ENCODE data around the gene IGLL1. TPM values are rescaled to one million over a fixed set of nuclear protein-coding genes. Genes with fewer than 3 reads are reported as not detected.
A peak's percentile ranks its signal among the peaks of the same experiment; 100 is the strongest.
"Not testable (repeated sequence)": the region's sequence is repeated elsewhere in the genome, so short reads cannot be mapped to it uniquely, and the experiment has no call there.

IGLL1 gene
- total RNA-seq, 5 donors from 2014 or later (not counting 1 experiment from before 2014, with no cell fraction given) = 0.30 to 0.64 TPM; not detected in 3

- Mint-ChIP-seq H3K4me3 (peak overlapping the region; percentile 78 to 84 (median 81)), H3K27ac (peak overlapping the region in 1 of 2 donors; percentile 59), H3K27me3 (peaks cover 29 to 34% of the 10 kb centered on the region in 2 donors), H3K9me3 (no peaks in the 10 kb centered on the region), H3K36me3 (peaks cover 3% of the 10 kb centered on the region), H3K4me1 (peaks cover 7 to 9% (median 7%) of the 10 kb centered on the region in 3 donors)
- peaks cover 0 to 62% of the 10 kb centered on the region in 2 experiments for H3K27me3 ChIP-seq (replicated peaks in 1 of 2; ENCODE audit: control insufficient read depth in 2 of 2, extremely low read depth in 1 of 2, insufficient read depth in 2 of 2, low read length in 1 of 2)
- H3K27ac ChIP-seq (ENCODE audit: low read length) = no peak overlapping the region
- ChIA-PET POLR2A (no interaction called here), CTCF (no interaction called here)
- peak overlapping the region; percentile 34 to 71 for H3K4me3 ChIP-seq (ENCODE audit: control insufficient read depth in 1 of 2, extremely low read depth in 1 of 2, low read length in 1 of 2)
- 2% methylated on average over 44 of the region's 73 CpGs for WGBS (ENCODE audit: insufficient coverage)
- peak in 1 of 35 experiments; percentile 12 for DNase-seq
- H3K4me1 ChIP-seq (ENCODE audit: control insufficient read depth in 1 of 2, extremely low read depth in 1 of 2, insufficient read depth in 2 of 2, low read length in 2 of 2) = peaks cover 0 to 10% of the 10 kb centered on the region in 2 experiments
- ATAC-seq (replicated peaks in 1 of 4) = peak in 3 of 4 experiments; percentile 32 to 45 (median 36)
- H3K9me3 ChIP-seq = no peaks in the 10 kb centered on the region
- no peaks in the 10 kb centered on the region for H3K36me3 ChIP-seq (ENCODE audit: control insufficient read depth in 2 of 2, extremely low read depth in 1 of 2, insufficient read depth in 1 of 2, low read length in 1 of 2)
Observed at GRCh38 chr22:23565915-23566704, 14.0 kb downstream of the IGLL1 start.

DNA sequence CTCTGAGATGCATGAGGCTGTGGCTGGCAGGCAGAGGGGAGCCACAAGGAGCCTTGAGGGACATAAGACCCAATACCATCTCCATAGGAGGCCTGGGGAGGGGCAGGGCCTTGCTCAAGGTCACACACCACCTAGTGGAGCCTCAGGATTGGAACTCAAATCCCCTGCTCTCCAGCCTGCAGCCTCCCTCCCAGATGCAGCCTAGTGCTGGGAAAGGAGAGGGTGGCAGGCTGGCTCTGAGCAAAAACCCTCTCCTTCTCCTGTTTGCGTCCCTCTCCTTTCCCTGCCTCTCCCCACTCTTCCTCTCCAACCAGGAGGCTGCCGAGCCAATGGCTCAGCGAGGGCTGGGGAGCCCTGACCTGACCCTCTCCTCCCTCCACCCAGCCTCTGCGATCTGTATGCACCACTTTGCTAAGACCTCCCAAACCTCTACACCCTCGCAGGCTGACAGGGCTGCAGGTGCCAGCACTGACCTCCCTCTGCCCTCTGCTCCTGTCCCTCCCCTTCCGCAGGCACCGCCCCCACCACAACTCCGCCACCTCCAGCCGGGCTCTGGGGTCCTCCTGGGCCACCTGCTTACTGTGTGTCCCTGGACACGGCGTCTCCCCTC is 14.7 kb downstream of the IGLL1 start:
- Histone ChIP-seq H3K27ac (ENCODE audit: low read length) (no peak overlapping the region), H3K27me3 (replicated peaks in 1 of 2; ENCODE audit: control insufficient read depth in 2 of 2, extremely low read depth in 1 of 2, insufficient read depth in 2 of 2, low read length in 1 of 2) (peaks cover 0 to 59% of the 10 kb centered on the region in 2 experiments), H3K9me3 (no peaks in the 10 kb centered on the region), H3K4me3 (ENCODE audit: control insufficient read depth in 1 of 2, extremely low read depth in 1 of 2, low read length in 1 of 2) (peak overlapping the region; percentile 34 to 71), H3K4me1 (ENCODE audit: control insufficient read depth in 1 of 2, extremely low read depth in 1 of 2, insufficient read depth in 2 of 2, low read length in 2 of 2) (peaks cover 0 to 10% of the 10 kb centered on the region in 2 experiments), H3K36me3 (ENCODE audit: control insufficient read depth in 2 of 2, extremely low read depth in 1 of 2, insufficient read depth in 1 of 2, low read length in 1 of 2) (no peaks in the 10 kb centered on the region)
- 18% methylated on average over 10 of the region's 11 CpGs for WGBS (ENCODE audit: insufficient coverage)
- ChIA-PET POLR2A (interaction anchor here in 1 of 2 donors (0.7 kb wide), 1 partner anchor 484 kb away, joined by 7 read pairs; no protein-coding TSS in a partner anchor), CTCF (interaction anchor here in 1 of 2 donors (0.6 kb wide), 1 partner anchor 252 kb away, joined by 4 read pairs; no protein-coding TSS in a partner anchor)
- ATAC-seq (replicated peaks in 1 of 4) (peak; percentile 30 to 55 (median 44)), DNase-seq (peak in 3 of 35 experiments; percentile 0 to 17 (median 14))
- peaks cover 7 to 9% (median 7%) of the 10 kb centered on the region in 3 donors for H3K4me1 Mint-ChIP-seq
- peak overlapping the region; percentile 78 to 84 (median 81) for H3K4me3 Mint-ChIP-seq
- H3K27me3 Mint-ChIP-seq = peaks cover 29 to 34% of the 10 kb centered on the region in 2 donors
- peak overlapping the region in 1 of 2 donors; percentile 59 for H3K27ac Mint-ChIP-seq
- H3K36me3 Mint-ChIP-seq = peaks cover 3% of the 10 kb centered on the region
- H3K9me3 Mint-ChIP-seq = no peaks in the 10 kb centered on the region

- ChIA-PET POLR2A (no interaction called here), CTCF (no interaction called here)
- Histone ChIP-seq H3K36me3 (ENCODE audit: control insufficient read depth in 2 of 2, extremely low read depth in 1 of 2, insufficient read depth in 1 of 2, low read length in 1 of 2) (no peaks in the 10 kb centered on the region), H3K27me3 (replicated peaks in 1 of 2; ENCODE audit: control insufficient read depth in 2 of 2, extremely low read depth in 1 of 2, insufficient read depth in 2 of 2, low read length in 1 of 2) (peaks cover 0 to 58% of the 10 kb centered on the region in 2 experiments), H3K9me3 (no peaks in the 10 kb centered on the region), H3K27ac (ENCODE audit: low read length) (no peak overlapping the region), H3K4me1 (ENCODE audit: control insufficient read depth in 1 of 2, extremely low read depth in 1 of 2, insufficient read depth in 2 of 2, low read length in 2 of 2) (peaks cover 0 to 10% of the 10 kb centered on the region in 2 experiments), H3K4me3 (ENCODE audit: control insufficient read depth in 1 of 2, extremely low read depth in 1 of 2, low read length in 1 of 2) (no peak overlapping the region)
- no peaks in the 10 kb centered on the region for H3K9me3 Mint-ChIP-seq
- ATAC-seq (replicated peaks in 1 of 4) = no peak
- WGBS (ENCODE audit: insufficient coverage) = 79% methylated on average over 6 of the region's 7 CpGs
- H3K4me1 Mint-ChIP-seq = peaks cover 7 to 9% (median 7%) of the 10 kb centered on the region in 3 donors
- DNase-seq = peak in 1 of 35 experiments; percentile 11
- H3K4me3 Mint-ChIP-seq = no peak overlapping the region
- peaks cover 3% of the 10 kb centered on the region for H3K36me3 Mint-ChIP-seq
- peaks cover 29 to 34% of the 10 kb centered on the region in 2 donors for H3K27me3 Mint-ChIP-seq
- H3K27ac Mint-ChIP-seq = peak overlapping the region in 1 of 2 donors; percentile 73
Observed at GRCh38 chr22:23564276-23564675, 15.8 kb downstream of the IGLL1 start.

DNA sequence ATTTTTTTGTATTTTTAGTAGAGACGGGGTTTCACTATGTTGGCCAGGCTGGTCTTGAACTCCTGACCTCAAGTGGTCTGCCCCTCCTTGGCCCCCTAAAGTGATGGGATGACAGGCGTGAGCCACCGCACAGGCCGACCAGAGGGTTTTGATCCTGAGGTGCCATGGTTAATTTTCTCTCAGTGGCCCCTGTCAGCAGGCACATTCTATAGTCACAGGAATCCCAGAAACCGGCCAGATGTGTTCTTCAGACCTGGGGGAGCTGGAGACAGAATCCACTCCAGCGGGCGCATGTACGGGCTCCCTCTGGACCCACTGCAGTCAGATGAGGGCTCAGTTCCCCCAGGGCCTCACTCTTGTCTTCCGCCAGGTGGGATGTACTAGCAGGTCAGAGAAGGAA is 17.0 kb downstream of the IGLL1 start:
- ChIA-PET CTCF (no interaction called here), POLR2A (no interaction called here)
- no peak for ATAC-seq (replicated peaks in 1 of 4)
- Mint-ChIP-seq H3K27ac (no peak overlapping the region), H3K27me3 (peaks cover 29 to 35% of the 10 kb centered on the region in 2 donors), H3K4me3 (no peak overlapping the region), H3K4me1 (peaks cover 7 to 9% (median 7%) of the 10 kb centered on the region in 3 donors), H3K9me3 (no peaks in the 10 kb centered on the region), H3K36me3 (peaks cover 3% of the 10 kb centered on the region)
- no peak overlapping the region for H3K4me3 ChIP-seq (ENCODE audit: control insufficient read depth in 1 of 2, extremely low read depth in 1 of 2, low read length in 1 of 2)
- peaks cover 0 to 53% of the 10 kb centered on the region in 2 experiments for H3K27me3 ChIP-seq (replicated peaks in 1 of 2; ENCODE audit: control insufficient read depth in 2 of 2, extremely low read depth in 1 of 2, insufficient read depth in 2 of 2, low read length in 1 of 2)
- H3K9me3 ChIP-seq = no peaks in the 10 kb centered on the region
- WGBS (ENCODE audit: insufficient coverage) = 90% methylated on average over 6 of the region's 9 CpGs
- DNase-seq = peak in 1 of 35 experiments; percentile 0
- no peaks in the 10 kb centered on the region for H3K36me3 ChIP-seq (ENCODE audit: control insufficient read depth in 2 of 2, extremely low read depth in 1 of 2, insufficient read depth in 1 of 2, low read length in 1 of 2)
- peaks cover 0 to 10% of the 10 kb centered on the region in 2 experiments for H3K4me1 ChIP-seq (ENCODE audit: control insufficient read depth in 1 of 2, extremely low read depth in 1 of 2, insufficient read depth in 2 of 2, low read length in 2 of 2)
- H3K27ac ChIP-seq (ENCODE audit: low read length) = no peak overlapping the region

- WGBS (ENCODE audit: insufficient coverage) = 80% methylated on average over 1 of the region's 4 CpGs
- Histone ChIP-seq H3K27me3 (replicated peaks in 1 of 2; ENCODE audit: control insufficient read depth in 2 of 2, extremely low read depth in 1 of 2, insufficient read depth in 2 of 2, low read length in 1 of 2) (peaks cover 0 to 45% of the 10 kb centered on the region in 2 experiments), H3K27ac (ENCODE audit: low read length) (no peak overlapping the region), H3K4me3 (ENCODE audit: control insufficient read depth in 1 of 2, extremely low read depth in 1 of 2, low read length in 1 of 2) (no peak overlapping the region), H3K9me3 (no peaks in the 10 kb centered on the region), H3K36me3 (ENCODE audit: control insufficient read depth in 2 of 2, extremely low read depth in 1 of 2, insufficient read depth in 1 of 2, low read length in 1 of 2) (no peaks in the 10 kb centered on the region), H3K4me1 (ENCODE audit: control insufficient read depth in 1 of 2, extremely low read depth in 1 of 2, insufficient read depth in 2 of 2, low read length in 2 of 2) (peaks cover 0 to 10% of the 10 kb centered on the region in 2 experiments)
- DNase-seq (no peak), ATAC-seq (replicated peaks in 1 of 4) (no peak)
- peaks cover 7 to 9% (median 7%) of the 10 kb centered on the region in 3 donors for H3K4me1 Mint-ChIP-seq
- H3K27me3 Mint-ChIP-seq = peaks cover 23 to 29% of the 10 kb centered on the region in 2 donors
- no peak overlapping the region for H3K4me3 Mint-ChIP-seq
- POLR2A ChIA-PET = no interaction called here
- peaks cover 3% of the 10 kb centered on the region for H3K36me3 Mint-ChIP-seq
- H3K9me3 Mint-ChIP-seq = no peaks in the 10 kb centered on the region
- CTCF ChIA-PET = interaction anchor here in 1 of 2 donors (0.6 to 0.7 kb wide), 2 partner anchors 83 to 289 kb away, joined by 3 to 5 read pairs; no protein-coding TSS in a partner anchor
- H3K27ac Mint-ChIP-seq = no peak overlapping the region
Observed at GRCh38 chr22:23562186-23562585, 17.9 kb downstream of the IGLL1 start.

DNA sequence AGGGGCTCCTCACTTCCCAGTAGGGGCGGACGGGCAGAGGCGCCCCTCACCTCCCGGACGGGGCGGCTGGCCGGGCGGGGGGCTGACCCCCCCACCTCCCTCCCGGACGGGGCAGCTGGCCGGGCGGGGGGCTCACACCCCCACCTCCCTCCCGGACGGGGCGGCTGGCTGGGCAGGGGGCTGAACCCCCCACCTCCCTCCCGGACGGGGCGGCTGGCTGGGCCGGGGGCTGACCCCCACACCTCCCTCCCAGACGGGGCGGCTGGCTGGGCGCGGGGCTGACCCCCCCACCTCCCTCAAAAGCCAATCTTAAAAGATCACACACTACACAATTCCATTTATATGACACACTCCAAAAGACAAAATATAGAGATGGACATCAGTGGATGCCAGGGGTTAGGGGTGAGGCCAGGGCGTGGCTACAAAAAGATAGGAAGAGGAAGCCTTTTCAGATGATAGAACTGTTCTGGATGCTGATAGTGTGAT is 19.0 kb downstream of the IGLL1 start:
- H3K36me3 ChIP-seq (ENCODE audit: control insufficient read depth in 2 of 2, extremely low read depth in 1 of 2, insufficient read depth in 1 of 2, low read length in 1 of 2); H3K27ac Mint-ChIP-seq; H3K36me3 Mint-ChIP-seq; H3K9me3 ChIP-seq; H3K9me3 Mint-ChIP-seq; ATAC-seq (replicated peaks in 1 of 4); H3K4me3 ChIP-seq (ENCODE audit: control insufficient read depth in 1 of 2, extremely low read depth in 1 of 2, low read length in 1 of 2); H3K4me1 ChIP-seq (ENCODE audit: control insufficient read depth in 1 of 2, extremely low read depth in 1 of 2, insufficient read depth in 2 of 2, low read length in 2 of 2); POLR2A ChIA-PET; H3K27ac ChIP-seq (ENCODE audit: low read length); H3K4me1 Mint-ChIP-seq; CTCF ChIA-PET; H3K4me3 Mint-ChIP-seq: not testable (repeated sequence)
- WGBS (ENCODE audit: insufficient coverage) = 60% methylated on average over 1 of the region's 24 CpGs
- peaks cover 24 to 30% of the 10 kb centered on the region in 2 donors for H3K27me3 Mint-ChIP-seq
- peaks cover 0 to 37% of the 10 kb centered on the region in 2 experiments for H3K27me3 ChIP-seq (replicated peaks in 1 of 2; ENCODE audit: control insufficient read depth in 2 of 2, extremely low read depth in 1 of 2, insufficient read depth in 2 of 2, low read length in 1 of 2)
- DNase-seq = peak in 1 of 35 experiments; percentile 3
